ENCODE measurements around the gene MLXIP.
"Not testable (repeated sequence)": the region's sequence is repeated elsewhere in the genome, so short reads cannot be mapped to it uniquely, and the experiment has no call there.

The MLXIP gene

DNA sequence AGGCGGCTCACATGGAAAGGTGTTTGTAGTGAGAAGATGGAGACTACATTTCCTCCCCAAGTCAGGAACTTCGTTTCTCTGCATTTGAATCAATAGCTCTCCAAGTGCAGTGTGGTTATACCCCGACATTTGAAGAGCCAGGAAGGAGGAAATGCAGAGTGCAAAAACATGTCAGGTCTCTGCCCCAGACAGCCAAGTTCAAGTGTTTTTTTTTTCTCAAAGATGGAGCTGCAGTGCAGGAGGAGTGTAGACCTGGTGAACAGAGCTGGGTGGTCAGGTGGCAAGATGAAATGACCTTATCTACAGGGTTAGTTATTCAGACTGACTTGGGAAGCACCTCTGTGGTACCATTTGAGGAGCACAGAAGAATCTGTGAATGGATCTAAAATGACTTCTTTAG, 21.3 kb downstream of the MLXIP start:
- H3K9ac ChIP-seq (ENCODE audit: low read depth, low read length): no peak overlapping the region
- H3K36me3 ChIP-seq (ENCODE audit: insufficient read depth, low read length): no peaks in the 10 kb centered on the region
- H3K4me1 ChIP-seq (ENCODE audit: insufficient read depth, low read length): peaks cover 8% of the 10 kb centered on the region; the same call in 1 of the 2 replicates
- H3K4me3 ChIP-seq (ENCODE audit: low read length): no peak overlapping the region
- H3K27ac ChIP-seq (ENCODE audit: low read depth, low read length): no peak overlapping the region
- H3K9me3 ChIP-seq (ENCODE audit: insufficient read depth, low read depth, low read length): 0 out of 2 replicates have a peak, but pooled peaks cover 3% of the 10 kb centered on the region
- no peaks in the 10 kb centered on the region for H3K27me3 ChIP-seq (ENCODE audit: insufficient read depth, low read length)
- 80% methylated on average over 3 of the region's 3 CpGs for WGBS

DNA sequence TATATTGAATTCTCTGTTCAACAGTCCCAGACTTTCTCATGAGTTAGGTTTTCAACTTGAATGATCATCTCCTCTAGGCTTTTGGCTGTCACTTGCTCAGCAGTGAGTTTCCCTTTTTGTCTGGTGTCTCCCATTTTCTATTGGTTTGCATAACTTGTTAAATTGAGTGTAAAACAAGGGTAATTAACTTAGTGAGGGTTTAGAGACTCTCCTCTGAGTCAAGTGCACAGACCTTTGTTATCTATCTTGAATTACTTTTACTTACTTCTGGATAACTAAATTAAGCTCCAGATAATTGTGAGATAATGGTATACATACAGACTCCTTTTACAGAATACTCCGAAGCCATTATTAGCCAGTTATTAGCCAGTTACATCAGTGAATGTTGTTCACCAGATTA, 22.0 kb downstream of the MLXIP start:
- H3K9me3 ChIP-seq (ENCODE audit: insufficient read depth, low read depth, low read length): 0 out of 2 replicates have a peak, but pooled peaks cover 3% of the 10 kb centered on the region
- H3K27me3 ChIP-seq (ENCODE audit: insufficient read depth, low read length): no peaks in the 10 kb centered on the region
- WGBS: no CpG with 5 or more reads among the region's 1 CpG
- no peak overlapping the region for H3K9ac ChIP-seq (ENCODE audit: low read depth, low read length)
- H3K4me3 ChIP-seq (ENCODE audit: low read length): no peak overlapping the region
- H3K4me1 ChIP-seq (ENCODE audit: insufficient read depth, low read length): peaks cover 8% of the 10 kb centered on the region; the same call in 1 of the 2 replicates
- no peak overlapping the region for H3K27ac ChIP-seq (ENCODE audit: low read depth, low read length)
- no peaks in the 10 kb centered on the region for H3K36me3 ChIP-seq (ENCODE audit: insufficient read depth, low read length)

- H3K4me3 ChIP-seq (ENCODE audit: low read length): no peak overlapping the region
- no peaks in the 10 kb centered on the region for H3K36me3 ChIP-seq (ENCODE audit: insufficient read depth, low read length)
- no peak overlapping the region for H3K27ac ChIP-seq (ENCODE audit: low read depth, low read length)
- H3K27me3 ChIP-seq (ENCODE audit: insufficient read depth, low read length): no peaks in the 10 kb centered on the region
- H3K9me3 ChIP-seq (ENCODE audit: insufficient read depth, low read depth, low read length): 0 out of 2 replicates have a peak, but pooled peaks cover 3% of the 10 kb centered on the region
- H3K9ac ChIP-seq (ENCODE audit: low read depth, low read length): no peak overlapping the region
- peaks cover 8% of the 10 kb centered on the region; the same call in 1 of the 2 replicates for H3K4me1 ChIP-seq (ENCODE audit: insufficient read depth, low read length)
- WGBS: 98% methylated on average over 3 of the region's 3 CpGs
These were observed 23.8 kb downstream of the MLXIP start for GRCh38 chr12:122102331-122102730.

DNA sequence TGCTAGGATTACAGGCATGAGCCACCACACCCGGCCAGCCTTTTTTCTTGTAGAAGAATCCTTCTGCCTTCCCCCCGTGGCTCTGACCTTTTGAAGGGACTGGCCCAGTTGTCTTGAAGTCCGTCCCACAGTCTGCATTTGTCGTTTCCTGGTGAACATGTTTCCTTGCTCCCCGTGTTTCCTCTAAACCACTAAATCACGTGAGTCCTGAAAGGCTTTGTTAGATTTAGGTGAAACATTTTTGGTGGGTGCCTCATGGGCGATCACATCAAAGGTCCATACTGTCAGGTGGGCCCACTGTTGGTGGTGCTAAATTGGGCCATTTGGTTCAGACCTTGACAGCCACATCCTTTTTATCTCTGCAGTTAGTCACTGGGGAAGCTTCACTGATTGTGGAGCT, 26.3 kb downstream of the MLXIP start:
- Histone ChIP-seq H3K9me3 (ENCODE audit: insufficient read depth, low read depth, low read length) (0 out of 2 replicates have a peak, but pooled peaks cover 3% of the 10 kb centered on the region), H3K4me1 (ENCODE audit: insufficient read depth, low read length) (no peaks in the 10 kb centered on the region), H3K27ac (ENCODE audit: low read depth, low read length) (no peak overlapping the region), H3K27me3 (ENCODE audit: insufficient read depth, low read length) (no peaks in the 10 kb centered on the region), H3K36me3 (ENCODE audit: insufficient read depth, low read length) (no peaks in the 10 kb centered on the region), H3K4me3 (ENCODE audit: low read length) (no peak overlapping the region), H3K9ac (ENCODE audit: low read depth, low read length) (no peak overlapping the region)
- WGBS: 92% methylated on average over 7 of the region's 7 CpGs

DNA sequence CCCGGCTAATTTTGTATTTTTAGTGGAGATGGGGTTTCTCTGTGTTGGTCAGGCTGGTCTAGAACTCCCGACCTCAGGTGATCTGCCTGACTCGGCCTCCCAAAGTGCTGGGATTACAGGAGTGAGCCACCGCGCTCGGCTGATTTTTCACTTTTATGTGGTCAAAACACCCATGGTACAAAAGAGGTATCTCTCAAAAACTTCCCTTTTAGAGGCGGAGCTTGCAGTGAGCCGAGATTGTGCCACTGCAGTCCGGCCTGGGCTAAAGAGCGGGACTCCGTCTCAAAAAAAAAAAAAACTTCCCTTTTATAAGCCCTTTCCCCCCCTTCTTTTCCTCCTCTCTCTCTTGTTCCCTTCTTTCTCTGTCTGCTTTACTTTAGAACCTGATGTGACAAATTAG, 26.9 kb downstream of the MLXIP start:
- H3K4me1 ChIP-seq (ENCODE audit: insufficient read depth, low read length); H3K27ac ChIP-seq (ENCODE audit: low read depth, low read length); H3K27me3 ChIP-seq (ENCODE audit: insufficient read depth, low read length); H3K4me3 ChIP-seq (ENCODE audit: low read length); H3K9me3 ChIP-seq (ENCODE audit: insufficient read depth, low read depth, low read length); H3K36me3 ChIP-seq (ENCODE audit: insufficient read depth, low read length); H3K9ac ChIP-seq (ENCODE audit: low read depth, low read length): not testable (repeated sequence)
- 93% methylated on average over 11 of the region's 11 CpGs for WGBS

GRCh38 chr12:122106843-122107242, 28.3 kb downstream of the MLXIP start:
- no peak overlapping the region for H3K27ac ChIP-seq (ENCODE audit: low read depth, low read length)
- no peaks in the 10 kb centered on the region for H3K4me1 ChIP-seq (ENCODE audit: insufficient read depth, low read length)
- H3K9ac ChIP-seq (ENCODE audit: low read depth, low read length): no peak overlapping the region
- H3K36me3 ChIP-seq (ENCODE audit: insufficient read depth, low read length): no peaks in the 10 kb centered on the region
- H3K27me3 ChIP-seq (ENCODE audit: insufficient read depth, low read length): no peaks in the 10 kb centered on the region
- WGBS: 93% methylated on average over 8 of the region's 8 CpGs
- 0 out of 2 replicates have a peak, but pooled peaks cover 1% of the 10 kb centered on the region for H3K9me3 ChIP-seq (ENCODE audit: insufficient read depth, low read depth, low read length)
- H3K4me3 ChIP-seq (ENCODE audit: low read length): no peak overlapping the region

DNA sequence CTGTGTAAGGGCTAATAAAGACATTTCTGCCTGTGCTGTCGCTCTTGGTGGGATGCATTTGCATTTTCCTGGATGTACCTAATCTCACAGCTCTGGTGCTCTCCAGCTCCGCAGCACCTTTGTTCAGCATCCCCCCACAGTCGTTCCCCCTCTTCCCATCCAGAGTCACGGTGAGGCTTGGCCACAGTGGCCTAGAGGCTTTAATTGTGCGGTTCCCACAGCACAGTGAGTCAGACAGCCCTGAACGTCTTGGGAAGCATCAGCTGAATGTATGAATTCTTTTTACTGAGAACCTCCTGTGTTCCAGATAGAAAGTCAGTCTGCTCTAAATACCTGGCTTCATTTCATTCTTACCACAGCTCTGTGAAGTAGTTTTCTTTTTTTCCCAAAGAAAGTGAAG, 28.7 kb downstream of the MLXIP start:
- Histone ChIP-seq H3K27ac (ENCODE audit: low read depth, low read length) (no peak overlapping the region), H3K9me3 (ENCODE audit: insufficient read depth, low read depth, low read length) (no peaks in the 10 kb centered on the region), H3K4me1 (ENCODE audit: insufficient read depth, low read length) (no peaks in the 10 kb centered on the region), H3K9ac (ENCODE audit: low read depth, low read length) (no peak overlapping the region), H3K4me3 (ENCODE audit: low read length) (no peak overlapping the region), H3K36me3 (ENCODE audit: insufficient read depth, low read length) (no peaks in the 10 kb centered on the region), H3K27me3 (ENCODE audit: insufficient read depth, low read length) (no peaks in the 10 kb centered on the region)
- 80% methylated on average over 6 of the region's 6 CpGs for WGBS

GRCh38 chr12:122111089-122111641, 32.6 kb downstream of the MLXIP start:
- Histone ChIP-seq H3K4me3 (ENCODE audit: low read length) (no peak overlapping the region), H3K4me1 (ENCODE audit: insufficient read depth, low read length) (peaks cover 5% of the 10 kb centered on the region; the same call in 1 of the 2 replicates), H3K27ac (ENCODE audit: low read depth, low read length) (no peak overlapping the region), H3K9me3 (ENCODE audit: insufficient read depth, low read depth, low read length) (no peaks in the 10 kb centered on the region), H3K36me3 (ENCODE audit: insufficient read depth, low read length) (no peaks in the 10 kb centered on the region), H3K9ac (ENCODE audit: low read depth, low read length) (no peak overlapping the region), H3K27me3 (ENCODE audit: insufficient read depth, low read length) (no peaks in the 10 kb centered on the region)
- WGBS: 74% methylated on average over 2 of the region's 2 CpGs

DNA sequence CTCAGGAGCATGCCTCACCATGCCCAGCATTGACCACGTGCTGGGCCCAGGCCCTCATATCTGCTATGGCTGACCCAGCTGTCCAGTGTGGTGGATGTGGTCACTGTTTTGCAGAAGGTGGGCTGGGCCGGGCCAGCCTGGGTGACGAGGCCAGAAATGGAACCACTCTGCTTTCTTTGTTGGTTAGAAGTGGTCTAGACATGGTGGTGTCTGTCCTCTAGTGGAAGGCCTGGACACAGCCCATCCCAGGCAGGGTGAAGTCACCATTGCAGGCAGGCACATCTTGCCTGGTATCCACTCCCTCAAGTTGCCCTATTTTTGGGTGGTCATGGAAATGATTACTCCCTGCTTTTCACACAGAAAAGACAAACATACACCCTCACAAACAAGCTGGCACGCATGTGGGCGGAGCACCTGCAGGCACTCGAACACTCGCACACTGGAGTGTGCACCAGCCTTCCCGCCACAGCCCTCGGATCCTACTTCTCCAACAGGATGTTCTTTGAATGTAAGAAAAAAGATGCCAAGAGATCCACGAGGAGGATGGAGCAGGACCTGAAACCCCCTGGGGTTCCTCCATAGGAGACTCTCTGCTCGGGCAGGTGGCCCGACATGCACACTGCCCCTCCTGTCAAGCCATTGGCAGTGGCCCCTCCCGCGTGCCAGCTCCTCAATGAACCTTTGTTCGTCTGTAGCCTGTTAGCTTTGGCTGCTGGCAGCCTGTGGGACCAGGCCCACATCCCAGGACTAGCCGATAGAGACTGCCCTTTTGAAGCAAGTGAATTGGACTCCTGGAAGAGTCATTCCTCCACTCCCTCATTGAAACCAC, 38.4 kb downstream of the MLXIP start:
- Histone ChIP-seq H3K9me3 (ENCODE audit: insufficient read depth, low read depth, low read length) (no peaks in the 10 kb centered on the region), H3K4me1 (ENCODE audit: insufficient read depth, low read length) (peaks cover 5% of the 10 kb centered on the region; the same call in 1 of the 2 replicates), H3K27ac (ENCODE audit: low read depth, low read length) (no peak overlapping the region), H3K9ac (ENCODE audit: low read depth, low read length) (no peak overlapping the region), H3K36me3 (ENCODE audit: insufficient read depth, low read length) (no peaks in the 10 kb centered on the region), H3K27me3 (ENCODE audit: insufficient read depth, low read length) (no peaks in the 10 kb centered on the region), H3K4me3 (ENCODE audit: low read length) (no peak overlapping the region)
- WGBS: 90% methylated on average over 16 of the region's 16 CpGs

DNA sequence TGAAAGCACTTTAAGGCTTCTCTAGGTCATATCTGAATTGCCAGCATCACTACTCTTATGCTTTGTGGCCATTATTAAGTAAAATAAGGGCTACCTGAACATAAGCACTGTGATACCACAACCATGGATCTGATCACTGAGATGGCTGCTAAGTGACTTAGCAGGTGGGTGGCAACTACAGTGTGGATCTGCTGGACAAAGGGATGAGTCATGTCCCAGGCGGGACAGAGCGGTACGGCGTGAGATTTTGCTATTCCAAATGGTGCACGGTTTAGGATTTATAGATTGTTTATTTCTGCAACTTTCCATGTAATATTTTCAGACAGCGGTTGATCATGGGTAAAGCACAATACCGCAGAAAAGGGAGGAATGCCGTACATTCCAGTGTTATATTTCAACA, 39.4 kb downstream of the MLXIP start:
- H3K27me3 ChIP-seq (ENCODE audit: insufficient read depth, low read length): no peaks in the 10 kb centered on the region
- no peak overlapping the region for H3K9ac ChIP-seq (ENCODE audit: low read depth, low read length)
- no peaks in the 10 kb centered on the region for H3K9me3 ChIP-seq (ENCODE audit: insufficient read depth, low read depth, low read length)
- WGBS: 99% methylated on average over 8 of the region's 8 CpGs
- H3K27ac ChIP-seq (ENCODE audit: low read depth, low read length): no peak overlapping the region
- no peak overlapping the region for H3K4me3 ChIP-seq (ENCODE audit: low read length)
- no peaks in the 10 kb centered on the region for H3K36me3 ChIP-seq (ENCODE audit: insufficient read depth, low read length)
- peaks cover 5% of the 10 kb centered on the region; the same call in 1 of the 2 replicates for H3K4me1 ChIP-seq (ENCODE audit: insufficient read depth, low read length)

DNA sequence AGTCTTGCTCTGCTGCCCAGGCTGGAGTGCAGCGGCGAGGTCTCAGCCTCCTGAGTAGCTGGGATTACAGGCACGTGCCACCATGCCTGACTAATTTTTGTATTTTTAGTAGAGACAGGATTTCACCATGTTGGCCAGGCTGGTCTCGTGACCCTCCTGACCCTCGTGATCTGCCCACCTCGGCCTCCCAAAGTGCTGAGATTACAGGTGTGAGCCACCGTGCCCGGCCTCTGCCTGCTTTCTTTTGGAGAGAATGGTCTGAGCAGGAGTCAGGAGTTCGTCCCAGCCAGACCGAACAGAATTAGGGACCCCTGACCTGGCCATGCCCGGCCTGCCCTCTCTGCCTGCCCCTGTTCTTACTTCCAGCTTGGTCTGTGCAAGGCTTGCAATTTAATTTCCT, 42.8 kb downstream of the MLXIP start:
- not testable (repeated sequence) for H3K9me3 ChIP-seq (ENCODE audit: insufficient read depth, low read depth, low read length); H3K4me3 ChIP-seq (ENCODE audit: low read length); H3K36me3 ChIP-seq (ENCODE audit: insufficient read depth, low read length); H3K4me1 ChIP-seq (ENCODE audit: insufficient read depth, low read length); H3K9ac ChIP-seq (ENCODE audit: low read depth, low read length); H3K27me3 ChIP-seq (ENCODE audit: insufficient read depth, low read length); H3K27ac ChIP-seq (ENCODE audit: low read depth, low read length)
- WGBS: 89% methylated on average over 11 of the region's 11 CpGs

Measured in HUES64 (cell line).